ENCODE data around the gene PRKCZ.

Gene PRKCZ

DNA sequence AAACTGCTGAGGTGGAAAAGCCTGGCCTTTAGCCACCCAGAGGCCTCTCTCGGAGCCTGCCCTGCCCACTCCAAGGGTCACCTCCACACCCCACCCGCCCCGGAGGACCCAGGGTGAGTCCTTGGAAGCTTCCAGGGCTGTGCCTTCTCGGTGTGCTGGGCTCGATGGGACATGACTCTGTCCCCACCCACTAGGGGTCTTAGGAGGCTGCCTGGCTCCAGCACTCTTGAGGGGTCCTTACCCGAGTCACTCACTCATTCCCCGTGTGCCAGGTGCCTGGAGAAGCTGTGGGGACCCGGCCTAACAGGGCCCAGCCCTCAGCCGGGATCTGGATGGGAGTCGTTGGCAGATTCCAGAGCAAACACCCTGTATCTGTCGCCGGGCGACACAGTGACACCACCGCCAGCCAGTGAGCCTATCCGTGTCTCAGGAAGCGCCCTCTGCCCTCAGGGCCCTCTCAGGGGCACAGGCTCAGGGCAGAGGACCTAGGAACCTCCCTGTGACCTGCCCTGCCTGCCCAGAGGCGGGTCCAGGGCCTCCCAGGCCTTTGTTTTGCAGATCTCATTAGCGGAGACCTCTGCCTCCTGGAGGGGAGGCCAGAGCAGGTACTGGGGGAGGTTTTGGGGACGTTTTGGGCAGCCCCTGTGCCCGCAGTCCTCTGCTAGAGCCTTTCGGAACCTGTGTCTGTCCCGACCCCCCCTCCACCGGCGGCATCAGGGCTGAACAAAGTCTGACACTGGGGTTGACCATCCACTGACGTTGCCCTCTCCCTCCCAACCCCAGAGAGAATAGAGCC is 3.1 kb upstream of the PRKCZ start:
- DNase-seq, result no peak

DNA sequence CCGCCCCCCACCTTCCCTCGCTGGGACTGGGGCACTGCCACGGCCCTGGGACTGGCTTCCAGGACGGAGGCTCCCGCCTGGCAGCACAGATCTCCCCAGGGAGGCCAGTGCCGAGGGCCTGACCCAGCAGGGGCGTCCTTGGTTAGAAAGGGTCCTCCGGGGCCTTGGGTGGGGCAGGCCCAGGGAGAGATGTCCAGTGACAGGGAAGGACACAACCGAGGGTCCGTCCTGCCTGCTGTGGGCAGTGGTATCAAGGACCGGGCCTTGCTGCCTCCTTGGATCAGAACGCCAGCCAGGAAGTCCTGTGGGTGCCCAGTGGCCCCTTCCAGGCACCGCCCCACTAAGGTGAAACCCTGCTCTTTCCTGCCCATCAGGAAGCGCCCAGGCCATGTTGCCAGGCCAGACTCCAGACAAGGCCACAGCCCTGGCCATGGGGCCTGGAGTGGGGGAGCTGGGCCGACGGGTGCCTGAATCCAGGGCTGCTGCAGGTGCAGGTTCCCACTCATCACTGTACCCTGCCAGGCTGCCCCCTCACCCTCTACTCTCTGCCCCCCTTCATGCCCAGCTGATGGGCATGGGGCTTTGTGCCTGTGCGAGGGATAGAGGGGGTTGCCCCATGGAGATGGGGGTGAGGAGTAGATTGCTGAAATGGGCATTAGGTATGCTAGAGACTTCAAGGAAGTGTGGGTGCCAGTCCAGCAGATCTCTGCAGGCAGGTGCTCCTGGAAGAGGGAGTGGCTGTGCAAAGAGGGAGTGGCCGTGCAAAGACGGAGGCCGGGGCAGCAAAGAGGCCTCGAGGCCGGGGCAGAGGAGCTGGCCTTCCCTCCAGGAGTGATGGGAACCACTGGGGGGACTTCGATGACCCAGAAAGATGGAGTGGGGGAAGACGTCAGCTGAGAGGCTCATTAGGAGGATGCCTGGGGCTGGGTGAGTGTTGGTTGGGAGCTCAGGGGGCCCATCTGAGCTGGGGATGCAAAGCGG is 2.2 kb upstream of the PRKCZ start:
- DNase-seq, result no peak

DNA sequence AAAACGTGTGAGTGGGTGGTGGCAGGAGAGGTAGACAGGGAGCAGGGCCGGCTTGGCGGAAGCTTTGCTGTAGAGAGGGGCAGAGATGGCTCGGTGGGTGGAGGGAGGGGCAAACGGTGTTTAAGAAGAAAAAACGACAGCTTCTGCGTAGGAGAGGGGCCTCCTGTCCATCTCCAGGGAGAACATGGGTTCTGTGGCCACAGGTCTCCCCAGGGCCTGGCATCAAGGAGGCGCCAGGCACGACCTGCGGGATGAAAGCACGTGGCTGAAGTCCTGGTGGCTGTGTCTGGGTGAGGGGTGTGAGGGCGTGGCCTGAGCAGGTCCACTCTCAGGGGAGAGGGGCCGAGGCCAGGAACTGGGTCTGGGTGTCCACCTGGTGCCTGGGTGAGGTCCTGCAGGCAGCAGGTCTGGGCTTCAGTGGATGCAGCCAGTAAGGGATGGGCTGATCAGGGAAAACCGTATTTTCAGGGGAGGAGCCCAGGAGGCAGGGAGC is 940 bp upstream of the PRKCZ start:
- no peak for DNase-seq

DNA sequence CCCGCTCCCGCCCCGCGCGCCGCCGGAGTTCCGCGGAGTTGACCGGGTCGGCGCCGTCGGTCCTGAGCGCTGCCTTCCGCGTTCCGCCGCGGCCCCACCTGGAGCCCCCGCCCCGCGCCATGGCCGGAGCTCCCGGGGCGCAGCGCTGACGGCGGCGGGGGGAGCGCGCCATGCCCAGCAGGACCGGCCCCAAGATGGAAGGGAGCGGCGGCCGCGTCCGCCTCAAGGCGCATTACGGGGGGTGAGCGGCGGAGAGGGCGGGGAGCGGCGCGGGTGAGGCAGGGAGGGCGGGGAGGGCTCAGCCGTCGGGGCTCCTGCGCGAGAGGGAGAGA is 216 bp downstream of the PRKCZ start:
- no peak for DNase-seq

DNA sequence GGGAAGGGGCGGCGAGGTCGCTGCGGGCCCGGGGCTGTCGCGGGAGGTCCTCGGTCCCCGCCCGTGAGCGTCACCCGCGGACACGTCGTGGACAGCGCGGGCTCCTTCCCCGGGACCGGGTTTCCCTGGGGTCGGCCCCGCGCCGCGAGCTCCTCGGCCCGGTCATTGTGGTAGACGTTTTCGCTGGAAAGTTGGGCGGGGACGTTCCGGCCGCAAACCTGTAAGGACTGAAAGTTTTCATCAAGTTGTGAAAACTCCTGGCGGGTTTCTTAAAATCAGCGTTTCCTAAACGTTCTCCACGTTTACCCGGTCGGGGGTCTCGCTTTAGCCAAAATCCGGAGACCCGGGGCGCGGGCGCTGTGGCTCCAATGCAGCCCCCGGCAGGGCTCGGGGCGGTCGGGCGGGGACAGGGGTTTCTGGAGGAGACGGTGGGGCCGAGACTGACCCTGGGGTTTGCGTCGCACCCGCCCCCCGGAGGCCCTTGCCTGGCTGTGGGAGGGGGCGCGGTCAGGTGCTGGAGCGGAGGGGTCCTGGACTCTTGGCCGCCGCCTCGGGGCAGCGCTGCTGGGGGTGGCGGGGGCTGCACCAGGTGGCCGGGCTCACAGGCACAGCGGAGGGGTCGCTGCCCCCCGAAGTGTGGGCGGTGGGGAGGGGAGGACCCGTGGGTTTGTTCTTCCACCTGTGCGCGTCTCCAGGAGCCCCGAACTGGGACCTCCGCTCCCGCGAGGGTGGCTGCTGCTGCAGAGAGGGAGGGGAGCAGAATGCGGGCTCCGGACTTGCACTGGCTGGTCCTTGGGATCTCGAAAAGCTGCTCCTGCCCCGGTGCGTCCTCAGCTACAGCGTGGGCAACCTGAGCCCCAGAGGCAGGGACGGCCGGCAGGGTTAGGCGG is 827 bp downstream of the PRKCZ start:
- no peak for DNase-seq

DNA sequence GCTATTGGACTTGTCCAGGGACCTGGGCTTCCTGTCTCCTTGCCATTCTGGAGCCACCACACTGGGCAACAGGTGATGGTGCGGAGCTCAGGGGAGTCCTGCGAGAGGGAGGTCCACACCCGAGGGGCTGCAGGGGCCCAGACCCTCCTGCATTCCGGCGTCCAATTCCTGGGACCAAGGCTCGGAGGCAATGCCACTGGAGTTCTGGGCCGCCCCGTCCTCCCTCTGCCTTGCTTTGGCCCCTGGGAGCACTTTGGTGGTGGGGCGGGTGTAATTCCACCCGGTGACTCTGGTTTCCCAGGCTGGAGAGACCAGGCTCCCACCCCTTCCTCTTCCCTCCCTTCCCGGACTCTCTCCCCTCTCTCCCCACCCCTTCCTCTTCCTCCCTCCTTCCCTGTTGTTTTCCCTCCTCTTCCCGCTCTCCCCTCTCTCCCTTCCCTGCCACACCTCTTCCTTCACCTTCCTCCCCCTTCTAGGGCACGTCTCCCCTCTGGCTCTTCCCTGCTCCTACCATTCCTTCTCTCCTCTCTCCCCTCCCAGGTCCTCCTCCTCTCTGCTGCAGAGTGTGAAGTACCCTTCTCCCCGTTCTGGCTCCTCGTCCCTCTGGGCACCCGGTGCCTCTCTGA is 2.0 kb downstream of the PRKCZ start:
- DNase-seq, result no peak

DNA sequence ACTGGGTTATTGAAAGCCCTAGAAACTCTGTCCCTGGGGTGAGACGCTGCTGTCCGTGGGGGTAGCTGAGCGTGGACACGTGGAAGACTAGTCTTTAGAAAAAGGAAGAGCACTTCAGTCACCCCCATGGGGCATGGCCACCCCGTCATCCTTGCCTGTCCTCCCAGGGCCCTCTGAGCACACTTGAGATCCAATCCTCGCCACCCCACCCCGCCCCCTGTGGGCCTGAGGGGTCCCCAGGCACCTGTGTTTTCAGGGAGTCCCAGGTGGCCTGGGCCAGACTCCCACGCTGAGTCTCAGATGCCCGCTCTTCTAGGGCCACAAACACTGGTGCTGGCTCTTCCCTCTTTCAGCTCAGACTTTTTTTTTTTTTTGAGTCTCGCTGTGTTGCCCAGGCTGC is 2.5 kb downstream of the PRKCZ start:
- no peak for DNase-seq

DNA sequence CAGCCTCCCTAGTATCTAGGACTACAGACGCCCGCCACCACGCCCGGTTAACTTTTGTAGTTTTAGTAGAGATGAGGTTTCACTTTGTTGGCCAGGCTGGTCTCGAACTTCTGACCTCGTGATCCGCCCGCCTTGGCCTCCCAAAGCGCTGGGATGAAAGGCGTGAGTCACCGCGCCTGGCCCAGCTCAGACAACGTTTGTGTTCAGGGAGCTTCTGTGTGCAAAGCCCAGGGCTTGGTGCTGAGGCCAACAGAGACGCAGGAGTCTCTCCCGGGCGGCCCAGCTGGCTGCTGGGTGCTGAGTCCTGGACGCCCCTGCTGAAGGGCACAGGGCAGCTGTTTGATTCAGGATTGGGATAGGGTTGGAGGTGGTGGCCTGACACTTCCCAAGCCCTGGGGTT is 3.0 kb downstream of the PRKCZ start:
- no peak for DNase-seq

DNA sequence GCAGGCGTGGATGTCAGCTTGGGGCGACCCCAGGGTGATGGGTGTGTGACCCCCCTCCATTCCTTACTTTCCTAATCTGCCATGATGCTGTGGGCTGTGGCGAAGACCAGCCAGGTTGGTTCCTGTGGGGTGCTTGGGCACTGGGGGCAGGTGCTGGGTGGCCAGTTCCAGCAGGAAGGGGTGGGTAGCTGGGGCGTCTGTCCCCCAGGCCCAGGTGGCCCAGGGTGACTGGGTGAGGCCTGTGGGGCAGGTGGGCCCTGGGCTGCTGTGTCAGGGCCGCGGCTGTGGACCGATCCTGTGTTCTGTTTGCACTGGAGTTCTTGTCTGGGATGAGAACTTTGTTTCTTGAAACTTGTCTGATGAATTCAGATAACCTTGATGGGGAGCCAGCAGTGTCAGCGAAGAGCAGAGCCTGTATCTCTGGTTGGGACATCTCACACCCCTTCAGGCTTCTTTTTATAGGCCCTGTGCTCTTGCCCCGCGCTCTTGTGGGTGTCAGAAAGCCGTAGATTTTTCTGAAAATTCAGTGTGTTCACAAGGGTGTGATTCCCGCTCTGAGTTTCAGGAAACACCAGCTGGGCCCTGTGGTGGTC is 3.7 kb downstream of the PRKCZ start:
- DNase-seq, result no peak

DNA sequence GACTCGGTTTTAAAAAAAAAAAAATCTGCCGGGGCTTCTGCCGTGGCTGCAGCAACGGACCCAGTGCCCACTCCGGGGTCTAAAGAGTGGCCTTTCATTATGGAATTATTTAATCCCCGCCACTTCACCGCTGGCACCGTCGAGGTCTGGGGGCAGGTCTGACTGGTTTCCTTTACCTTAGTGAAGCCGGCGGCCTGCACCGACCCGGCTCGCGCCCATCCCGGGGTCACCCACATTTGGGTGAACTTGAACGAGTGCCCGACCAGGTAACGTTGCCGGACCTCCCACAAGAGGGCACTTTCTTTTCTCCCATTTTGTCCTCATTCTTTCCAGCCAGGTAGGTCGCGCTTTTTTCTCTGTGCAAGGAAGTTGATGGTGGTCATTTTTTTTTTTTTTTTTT is 4.3 kb downstream of the PRKCZ start:
- no peak for DNase-seq

DNA sequence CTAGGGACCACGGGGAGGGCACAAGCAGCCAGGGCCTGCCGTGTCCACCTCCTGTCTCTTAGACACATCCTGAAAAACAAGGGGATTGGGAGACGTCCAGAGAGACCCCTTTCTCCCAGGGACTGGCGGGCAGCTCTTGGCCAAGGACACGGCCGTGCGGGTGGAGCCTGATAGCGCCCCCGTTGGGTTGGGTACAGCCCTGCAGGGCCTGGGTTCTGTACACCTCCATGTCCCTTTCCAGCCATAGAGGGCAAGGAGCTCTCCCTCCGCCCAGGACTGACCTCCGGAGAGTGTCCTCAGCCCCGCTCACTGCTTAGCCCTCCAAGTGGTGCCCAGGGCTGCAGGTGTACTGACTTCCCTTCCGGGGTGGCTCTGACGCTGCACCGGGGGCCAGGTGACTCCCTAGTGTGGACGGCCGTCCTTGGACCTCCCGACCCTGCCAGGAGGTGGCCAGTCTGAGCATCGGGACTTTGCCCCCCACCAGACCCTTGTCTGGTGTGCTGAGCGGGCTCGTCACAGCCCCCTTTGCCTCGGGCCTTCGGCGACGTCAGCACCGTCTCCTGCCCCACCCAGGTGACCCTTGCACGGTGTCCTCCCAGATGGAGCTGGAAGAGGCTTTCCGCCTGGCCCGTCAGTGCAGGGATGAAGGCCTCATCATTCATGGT is 5.8 kb downstream of the PRKCZ start:
- DNase-seq, result no peak

DNA sequence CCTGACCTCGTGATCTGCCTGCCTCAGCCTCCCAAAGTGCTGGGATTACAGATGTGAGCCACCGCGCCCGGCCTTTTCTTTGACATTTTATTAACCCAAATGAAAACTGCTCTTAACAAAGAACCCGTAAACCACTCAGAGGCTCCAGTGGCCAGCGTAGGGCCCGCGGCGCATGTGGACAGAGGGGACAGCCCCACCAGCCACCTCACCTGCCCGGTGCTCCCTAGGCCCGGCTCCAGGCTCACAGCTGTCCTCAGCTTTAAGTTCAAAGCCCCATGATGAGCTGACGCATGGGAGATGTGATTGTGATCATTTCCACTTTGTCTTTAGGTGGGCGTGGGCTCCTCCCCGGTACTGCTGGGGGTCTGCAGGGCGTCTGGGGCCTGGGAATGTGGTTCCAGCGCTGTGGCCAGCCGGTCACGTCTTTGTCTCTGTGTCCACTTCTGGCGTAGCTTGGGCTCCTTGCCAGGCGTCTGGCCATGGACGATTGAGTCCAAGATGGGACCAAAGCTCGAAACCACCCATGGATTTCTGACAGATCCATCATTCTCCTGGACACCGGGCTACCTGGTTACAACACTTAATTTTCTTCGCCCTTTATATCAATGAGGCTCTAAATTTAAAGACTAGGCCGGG is 6.9 kb downstream of the PRKCZ start:
- no peak for DNase-seq

DNA sequence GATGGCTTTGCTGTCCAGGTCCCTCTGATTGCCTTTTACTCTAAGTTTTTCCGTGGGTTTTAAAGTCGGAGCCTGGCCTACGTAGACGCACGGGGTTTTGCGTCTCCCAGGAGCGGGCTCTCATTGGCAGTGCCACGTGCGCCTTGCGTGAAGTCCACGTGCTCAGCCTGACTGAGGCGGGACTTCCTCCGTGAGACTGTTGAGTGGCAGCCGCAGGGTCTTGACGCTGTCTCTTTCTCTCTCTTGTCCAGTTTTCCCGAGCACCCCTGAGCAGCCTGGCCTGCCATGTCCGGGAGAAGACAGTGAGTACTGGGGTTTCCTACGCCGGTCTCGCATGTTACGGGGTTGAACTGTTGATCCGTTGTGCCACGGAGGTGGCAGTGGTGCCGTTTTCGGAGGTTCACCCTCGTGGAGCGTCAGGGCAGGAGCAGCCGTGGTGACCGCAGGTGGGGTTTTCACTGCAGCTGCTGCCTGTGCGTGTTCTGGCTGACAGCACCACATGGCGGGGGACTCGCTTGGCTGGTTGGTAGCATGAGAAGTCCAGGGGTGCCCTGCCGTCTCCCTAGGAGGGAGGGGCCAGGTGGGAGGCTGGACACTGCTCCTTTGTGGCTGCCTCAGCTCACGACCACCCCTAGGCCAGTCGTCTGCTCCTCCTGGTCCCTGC is 9.2 kb downstream of the PRKCZ start:
- no peak for DNase-seq

DNA sequence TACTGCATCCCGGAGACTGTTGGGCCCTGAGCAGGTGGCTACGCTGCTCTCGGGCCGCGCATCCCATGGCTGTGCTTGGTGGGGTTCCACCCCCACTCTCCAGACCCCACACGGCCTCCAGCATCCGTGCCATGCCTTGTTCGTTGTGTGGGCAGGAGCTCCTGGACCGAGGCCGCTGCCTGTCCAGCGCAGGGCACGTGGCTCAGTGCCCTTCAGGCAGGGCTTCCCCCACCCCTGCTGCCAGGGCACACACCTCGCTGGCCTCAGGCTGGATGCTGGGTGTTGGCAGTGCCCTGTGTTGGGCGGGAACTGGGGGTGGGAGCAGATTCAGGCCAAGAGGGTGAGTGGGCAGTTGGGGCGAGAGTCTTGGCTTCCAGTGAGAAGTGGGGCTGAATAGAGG is 9.9 kb downstream of the PRKCZ start:
- DNase-seq, result no peak

DNA sequence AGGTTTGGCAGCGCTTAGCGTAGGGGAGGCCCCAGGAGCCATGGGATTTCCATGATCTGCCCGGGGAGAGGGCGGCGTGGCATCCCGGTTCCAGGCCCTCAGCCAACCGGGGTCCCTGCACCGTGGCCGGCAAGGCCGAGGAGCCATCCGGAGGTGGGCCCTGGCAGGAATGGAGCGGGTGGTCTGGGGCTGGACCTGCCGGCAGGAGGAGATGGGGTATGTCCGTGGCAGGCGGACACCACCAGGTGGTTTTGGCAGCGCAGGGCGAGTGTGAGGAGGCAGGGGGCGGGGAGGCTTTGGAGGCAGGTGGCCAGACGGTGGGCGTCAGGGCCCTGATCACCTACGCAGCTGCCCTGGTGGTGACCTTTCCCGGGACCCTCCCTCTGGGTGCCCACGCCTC is 10.3 kb downstream of the PRKCZ start:
- no peak for DNase-seq

DNA sequence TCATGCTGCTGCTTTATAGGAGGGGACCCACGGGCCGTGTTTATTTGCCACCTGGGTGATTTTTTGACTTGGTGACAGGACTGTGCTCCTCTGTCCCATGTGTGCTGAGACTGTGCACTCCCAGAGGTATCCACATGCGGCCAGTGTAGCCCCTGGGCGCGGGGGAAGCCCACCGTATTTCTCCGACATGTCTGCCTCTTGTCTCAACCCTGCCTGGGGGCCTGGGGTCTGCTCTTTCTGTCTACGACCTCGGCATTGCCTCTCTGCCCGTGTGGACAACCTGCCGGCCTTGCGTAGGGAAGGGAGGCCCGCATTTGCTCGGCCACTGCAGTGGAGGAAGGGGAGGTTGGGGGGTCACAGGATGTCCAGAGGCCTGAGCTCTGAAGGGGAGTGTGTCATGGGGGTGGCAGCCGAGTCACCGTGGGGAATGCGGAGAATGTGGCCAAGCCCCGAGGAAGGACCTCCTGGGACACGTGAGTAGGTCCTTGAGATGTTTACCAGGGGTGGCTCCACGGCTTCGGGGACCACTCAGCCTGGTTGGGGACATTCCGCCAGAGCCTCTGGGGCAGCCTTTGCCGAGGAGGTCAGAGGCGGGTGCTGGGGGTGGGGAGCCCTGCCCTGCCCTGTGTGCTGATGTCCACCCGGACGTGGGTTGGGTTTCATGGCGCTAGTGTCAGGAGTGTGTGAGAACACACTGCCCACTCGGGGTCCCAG is 11.0 kb downstream of the PRKCZ start:
- DNase-seq, result no peak

DNA sequence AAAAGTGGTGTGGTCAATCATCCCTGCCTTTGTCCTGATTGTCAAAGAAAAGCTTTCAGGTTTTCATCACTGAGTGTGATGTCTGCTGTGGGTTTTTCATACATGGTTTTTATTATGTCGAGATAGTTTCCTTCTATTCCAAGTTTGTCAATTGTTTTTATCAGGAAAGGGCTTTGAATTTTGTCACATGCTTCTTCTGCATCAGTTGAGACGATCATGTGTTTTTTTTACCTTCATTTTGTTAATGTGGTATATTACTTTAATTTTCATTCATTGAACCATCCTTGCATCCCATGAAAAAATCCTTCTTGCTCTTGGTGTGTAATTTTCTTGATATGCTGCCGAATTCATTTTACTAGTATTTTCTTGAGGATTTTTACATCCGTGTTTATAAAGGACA is 15.5 kb downstream of the PRKCZ start:
- DNase-seq, result no peak

DNA sequence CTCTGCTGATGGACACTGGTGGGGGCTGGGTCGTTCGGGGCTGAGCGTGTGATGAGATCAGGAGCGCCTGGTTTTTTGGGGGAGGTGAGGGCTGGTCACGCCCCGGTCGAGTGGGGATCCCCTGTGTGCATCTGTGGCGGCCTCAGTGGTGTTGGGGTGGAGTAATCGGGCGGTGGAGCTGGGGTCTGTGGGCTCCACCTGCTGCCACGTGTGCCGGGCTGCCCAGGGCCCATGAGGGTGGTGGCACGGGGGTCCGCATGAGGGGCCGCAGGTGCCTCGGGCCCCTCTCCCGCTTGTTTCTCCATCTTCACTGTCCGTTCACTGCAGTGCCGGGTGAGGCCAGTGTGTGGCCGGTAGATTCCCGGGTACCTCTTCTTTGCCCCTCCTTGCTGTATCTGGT is 17.2 kb downstream of the PRKCZ start:
- no peak for DNase-seq

DNA sequence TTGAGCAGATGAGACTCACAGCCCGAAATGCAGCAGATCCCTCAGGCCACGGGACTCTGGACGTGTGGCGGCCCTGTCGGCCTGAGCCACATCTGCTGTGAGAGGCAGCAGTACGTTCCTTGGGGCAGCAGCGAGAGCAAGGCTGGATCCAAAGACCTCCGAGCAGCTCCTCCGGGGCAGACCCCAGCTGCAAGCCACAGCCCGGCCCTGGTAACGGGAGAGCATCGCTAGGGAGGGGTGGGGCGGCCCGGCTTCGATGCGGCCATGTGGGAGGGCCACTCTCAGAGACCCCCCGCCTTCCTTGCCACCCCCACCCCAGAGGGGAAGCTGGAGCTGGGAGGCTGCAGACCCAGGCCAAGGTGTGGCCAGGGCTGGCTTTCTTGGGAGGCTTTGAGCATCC is 17.8 kb downstream of the PRKCZ start:
- DNase-seq, result no peak

DNA sequence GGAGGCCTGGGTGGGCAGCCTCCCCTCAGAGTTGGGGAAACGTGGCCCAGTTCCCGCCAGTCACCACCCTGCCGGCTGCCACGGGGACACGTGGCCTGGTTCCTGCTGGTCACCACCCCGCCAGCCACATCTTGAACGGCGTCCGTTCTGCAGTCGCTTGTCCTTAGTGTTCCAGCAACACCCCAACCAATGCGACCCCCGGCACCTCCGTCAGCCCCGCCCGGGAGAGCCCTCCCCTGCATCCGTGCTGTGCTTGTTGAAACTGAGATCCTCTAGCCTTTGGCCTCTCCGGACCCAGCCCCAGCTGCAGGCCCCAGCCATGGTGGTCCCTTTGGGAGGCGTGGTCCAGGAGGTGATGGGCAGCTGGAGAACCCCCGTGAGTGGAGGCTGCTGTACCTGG is 18.7 kb downstream of the PRKCZ start:
- DNase-seq, result no peak
